Gastrocnemius medialis (tissue), 4 donors: ENCODE measurements around the gene DSG3.

Experiments used
- CTCF ChIP-seq, 5 experiments: fragments of 450-650 bp in 3 of 5; fragments of 200-600 bp in 2 of 5; sonication (generic) in 2 of 5; IDR thresholded peaks in 4 of 5; conservative IDR thresholded peaks in 1 of 5; 1 replicate in 4 of 5; 2 replicates in 1 of 5; pipeline ENCODE4 v1.5.1; 2016 to 2019; ENCODE audit warnings: antibody characterized with exemption in 5 of 5, mild to moderate bottlenecking in 3 of 5, moderate library complexity in 3 of 5
- POLR2A ChIP-seq, 2 donors: fragments of 450-650 bp; IDR thresholded peaks; one replicate each; pipeline ENCODE4 v1.6.1; 2017; ENCODE audit warnings: antibody characterized with exemption in 2 of 2, mild to moderate bottlenecking in 2 of 2, moderate library complexity in 2 of 2

GRCh38 chr18:31490833-31491232 lies 43.3 kb downstream of the DSG3 start:
- TF ChIP-seq CTCF (IDR thresholded peaks at IDR 0.05 in 4 of 5, conservative IDR thresholded peaks at IDR 0.05 in 1 of 5) = no peak
- no peak for TF ChIP-seq POLR2A (IDR thresholded peaks at IDR 0.05)
